ENCODE data around the gene ARHGEF10L.

Gene ARHGEF10L

GRCh38 chr1:17596186-17596585, 56.7 kb downstream of the ARHGEF10L start:
- no peak for DNase-seq

- no peak for DNase-seq
These were observed 57.4 kb downstream of the ARHGEF10L start for GRCh38 chr1:17596651-17597509.

DNA sequence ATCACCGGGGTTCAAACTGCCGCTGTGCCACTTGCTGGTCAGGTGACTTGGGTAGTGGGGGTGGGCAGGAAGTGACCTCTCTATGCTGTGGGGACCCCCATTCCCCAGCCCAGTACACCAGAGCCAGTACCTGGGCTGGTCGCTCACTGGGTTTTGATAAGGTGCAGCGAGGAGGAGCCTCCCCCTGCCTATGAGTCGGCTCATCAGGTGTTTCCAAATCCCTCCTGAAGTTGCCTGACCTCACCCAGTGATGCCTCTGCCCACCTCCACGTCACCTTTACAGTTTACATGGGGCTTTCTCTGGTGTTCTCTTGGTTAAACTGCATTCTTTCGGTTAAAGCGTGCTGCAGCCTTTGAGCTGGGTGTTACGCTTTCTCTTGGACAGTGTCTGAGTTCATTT, 58.2 kb downstream of the ARHGEF10L start:
- DNase-seq = no peak

DNA sequence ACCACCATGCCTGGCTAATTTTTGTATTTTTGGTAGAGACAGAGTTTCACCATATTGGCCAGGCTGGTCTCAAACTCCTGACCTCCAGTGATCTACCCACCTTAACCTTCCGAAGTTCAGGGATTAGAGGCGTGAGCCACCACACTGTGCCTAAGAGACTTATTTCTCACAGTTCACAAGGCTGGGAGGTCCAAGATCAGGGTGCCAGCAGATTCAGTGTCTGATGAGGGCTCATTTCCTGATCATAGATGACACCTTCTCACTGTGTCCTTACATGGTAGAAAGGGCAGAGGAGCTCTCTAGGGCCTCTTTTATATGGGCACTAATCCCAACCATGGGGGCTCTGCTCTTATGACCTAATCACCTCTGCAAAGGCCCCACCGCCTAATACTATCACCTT, 58.8 kb downstream of the ARHGEF10L start:
- DNase-seq = no peak

GRCh38 chr1:17599291-17599953, 59.9 kb downstream of the ARHGEF10L start:
- no peak for DNase-seq

- no peak for DNase-seq
These were observed 60.4 kb downstream of the ARHGEF10L start for GRCh38 chr1:17599954-17600300.

DNA sequence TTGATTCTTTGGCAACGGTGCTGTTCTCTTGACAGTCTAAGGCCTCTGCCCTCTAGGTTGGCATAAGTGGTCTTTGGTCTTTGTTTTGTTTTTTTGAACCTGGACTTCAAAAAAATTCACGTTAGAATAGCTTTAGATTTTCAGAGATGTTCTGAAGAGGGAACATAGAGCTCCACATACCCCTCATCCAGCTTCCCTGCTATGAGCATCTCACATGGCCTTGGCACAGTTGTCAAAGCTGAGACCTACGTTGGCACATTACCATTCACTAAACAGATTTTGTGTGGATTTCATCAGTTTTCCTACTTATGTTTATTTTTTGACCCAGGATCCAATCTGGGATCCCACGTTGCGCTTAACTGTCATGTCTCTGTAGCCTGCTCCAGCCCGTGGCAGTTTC, 60.8 kb downstream of the ARHGEF10L start:
- no peak for DNase-seq

DNA sequence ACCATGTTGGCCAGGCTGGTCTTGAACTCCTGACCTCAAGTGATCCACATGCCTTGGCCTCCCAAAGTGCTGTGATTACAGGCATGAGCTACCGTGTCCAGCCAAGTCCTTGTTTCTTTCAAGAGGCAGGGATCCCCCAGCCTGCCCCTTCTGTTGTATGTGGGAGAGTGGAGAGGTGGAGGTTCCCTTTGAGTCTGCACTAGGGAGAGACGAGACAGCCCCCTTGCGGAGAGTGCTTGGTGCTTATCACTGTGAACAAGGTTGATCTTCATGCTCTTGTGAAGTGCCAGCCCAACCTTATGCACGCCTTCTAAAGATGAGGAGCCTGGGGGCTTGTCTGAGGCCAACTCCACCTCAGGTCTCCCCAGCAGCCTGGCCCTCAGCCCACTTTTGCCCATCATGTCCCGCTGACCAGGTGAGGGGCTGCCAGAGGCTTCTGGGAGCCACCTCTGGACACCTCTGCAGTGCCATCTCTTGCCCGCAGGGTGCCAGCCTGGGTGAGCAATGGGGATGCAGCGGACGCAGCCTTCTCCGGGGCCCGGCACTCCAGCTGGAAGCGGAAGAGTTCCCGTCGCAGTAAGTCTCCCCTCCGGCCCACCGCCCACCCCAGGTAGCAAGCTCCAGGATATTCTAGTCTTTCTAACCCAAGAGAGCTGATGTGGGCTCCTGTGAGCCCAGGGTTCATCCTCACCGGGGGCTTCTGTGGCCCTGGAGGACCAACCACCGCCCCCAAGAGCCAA, 62.3 kb downstream of the ARHGEF10L start:
- no peak for DNase-seq

DNA sequence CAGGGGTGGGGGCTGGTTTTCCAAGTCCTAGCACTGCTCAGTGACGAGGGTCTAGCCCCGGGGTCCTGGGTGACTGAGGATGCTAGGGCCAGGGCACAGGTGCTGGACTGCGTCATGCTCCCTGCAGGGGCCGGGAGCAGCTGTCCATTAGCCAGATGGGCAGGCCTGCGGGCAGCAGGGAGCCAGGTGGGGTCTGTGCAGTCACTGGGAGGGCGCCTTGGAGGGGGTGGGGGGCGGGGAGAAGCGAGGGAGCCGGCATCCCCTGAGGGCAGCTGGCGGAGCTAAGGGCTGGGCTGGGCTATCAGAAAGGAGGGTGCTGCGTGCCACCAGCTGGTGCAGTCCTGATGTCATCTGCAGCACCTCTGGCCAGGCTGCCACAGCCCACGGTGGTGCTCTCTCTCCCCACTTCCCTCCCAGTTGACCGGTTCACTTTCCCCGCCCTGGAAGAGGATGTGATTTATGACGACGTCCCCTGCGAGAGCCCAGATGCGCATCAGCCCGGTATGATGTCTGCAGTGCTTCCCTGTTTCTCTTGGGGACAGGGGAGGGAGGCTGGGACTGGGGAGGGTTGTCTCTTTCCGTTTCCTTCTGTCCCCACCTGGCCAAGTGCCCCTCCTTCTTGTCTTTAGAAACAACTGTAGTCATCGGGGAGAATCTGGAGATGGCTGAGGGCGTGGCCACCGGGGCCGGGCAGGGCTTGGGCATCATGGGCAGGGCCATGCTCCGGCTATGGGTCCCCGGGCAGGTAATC, 63.8 kb downstream of the ARHGEF10L start:
- DNase-seq = no peak

DNA sequence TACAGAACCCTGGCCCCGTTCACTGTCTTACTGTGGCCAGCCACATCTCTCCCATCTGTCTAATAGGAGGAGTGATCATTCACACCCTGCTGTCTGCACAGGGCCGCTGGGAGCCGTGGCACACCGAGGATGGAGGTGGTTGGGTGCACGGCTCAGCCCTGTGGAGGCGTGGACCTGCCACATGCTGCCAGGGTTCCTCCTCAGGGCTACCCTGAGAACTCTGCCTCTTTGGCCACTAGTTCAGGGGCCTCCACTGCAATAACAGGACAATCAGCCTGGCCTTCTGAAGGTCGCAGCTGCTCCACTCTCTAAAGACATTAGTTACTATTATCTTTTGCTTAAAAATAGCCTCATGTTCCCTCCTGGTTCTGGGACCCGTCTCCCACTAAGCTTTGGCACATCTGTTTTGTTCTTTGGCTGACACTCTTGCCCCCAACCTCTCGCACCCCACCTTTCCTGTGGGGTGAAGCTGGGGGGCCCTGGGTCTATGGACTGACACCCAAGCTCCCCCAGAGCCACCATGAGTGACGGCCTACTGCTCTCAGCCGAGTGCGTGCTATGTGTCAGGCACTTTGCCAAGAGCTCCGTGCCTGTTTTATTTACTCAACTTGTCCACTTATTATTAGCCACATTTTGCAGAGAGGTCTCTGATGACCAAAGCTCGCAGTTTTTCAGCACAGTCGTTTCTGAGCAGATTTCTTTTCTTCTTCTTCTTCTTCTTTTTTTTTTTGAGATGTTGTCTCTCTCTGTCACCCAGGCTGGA, 66.3 kb downstream of the ARHGEF10L start:
- DNase-seq = no peak

DNA sequence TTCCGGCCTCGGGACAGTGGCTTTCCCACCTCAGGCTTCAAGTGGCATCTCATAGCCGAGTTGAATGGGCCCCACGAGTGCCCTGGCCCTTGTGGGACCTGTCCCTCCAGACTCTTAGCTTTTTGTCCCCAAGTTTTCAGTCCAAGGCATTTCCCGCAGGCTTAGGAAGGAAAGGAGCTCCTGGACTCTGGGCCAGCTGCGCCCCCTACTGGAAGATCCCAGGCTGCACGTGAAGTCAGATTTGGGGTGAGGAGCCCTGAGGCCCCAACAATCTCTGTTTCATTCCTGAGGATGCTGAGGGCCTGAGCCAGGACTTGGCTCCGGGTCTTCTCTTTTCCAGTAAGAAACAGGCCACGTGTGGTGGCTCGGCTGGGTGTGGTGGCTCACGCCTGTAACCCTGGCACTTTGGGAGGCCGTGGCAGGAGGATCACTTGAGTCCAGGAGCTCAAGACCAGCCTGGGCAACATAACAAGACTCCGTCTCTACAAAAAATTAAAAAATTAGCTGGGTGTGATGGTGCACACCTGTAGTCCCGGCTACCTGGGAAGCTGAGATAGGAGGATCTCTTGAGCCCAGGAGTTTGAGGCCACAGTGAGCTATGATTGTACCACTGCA, 67.4 kb downstream of the ARHGEF10L start:
- peak; percentile 22 for DNase-seq

DNA sequence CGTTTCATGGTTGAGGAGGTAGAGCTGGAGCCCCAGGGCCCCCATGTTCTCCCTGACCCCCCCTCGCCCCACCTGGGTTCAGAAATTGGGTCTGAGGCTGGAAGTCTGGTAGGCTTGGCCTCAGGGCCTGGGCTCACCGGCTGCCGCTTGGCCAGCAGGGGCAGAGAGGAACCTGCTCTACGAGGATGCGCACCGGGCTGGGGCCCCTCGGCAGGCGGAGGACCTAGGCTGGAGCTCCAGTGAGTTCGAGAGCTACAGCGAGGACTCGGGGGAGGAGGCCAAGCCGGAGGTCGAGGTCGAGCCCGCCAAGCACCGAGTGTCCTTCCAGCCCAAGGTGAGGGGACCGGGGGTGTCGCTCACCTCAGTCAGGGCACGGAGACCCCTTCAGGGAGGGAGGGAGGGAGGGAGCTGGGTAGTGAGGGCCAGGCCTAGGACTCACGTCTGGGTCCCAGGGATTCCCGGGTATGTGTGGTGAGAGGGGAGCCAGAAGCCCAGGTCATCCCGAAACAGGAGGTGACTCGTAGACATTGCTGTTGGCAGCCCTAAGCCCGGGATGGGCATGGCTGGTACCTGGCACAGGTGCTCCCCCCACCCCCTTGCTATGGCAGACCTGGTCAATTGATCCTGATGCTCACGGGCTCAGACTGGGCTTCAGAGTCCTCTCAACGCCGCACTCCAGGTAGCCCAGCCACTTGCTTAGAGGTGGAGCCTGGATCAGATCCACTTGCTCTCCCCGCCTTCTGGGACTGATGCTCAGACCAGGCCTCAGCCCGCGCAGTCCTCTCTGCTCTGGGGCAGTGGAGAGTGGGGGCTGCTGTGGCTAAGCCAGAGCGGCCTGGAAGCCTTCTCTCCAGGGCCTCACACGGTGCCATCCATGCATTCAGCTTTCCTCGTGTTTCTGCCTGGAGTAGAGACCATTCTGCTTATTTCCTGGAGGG, 68.4 kb downstream of the ARHGEF10L start:
- no peak for DNase-seq

DNA sequence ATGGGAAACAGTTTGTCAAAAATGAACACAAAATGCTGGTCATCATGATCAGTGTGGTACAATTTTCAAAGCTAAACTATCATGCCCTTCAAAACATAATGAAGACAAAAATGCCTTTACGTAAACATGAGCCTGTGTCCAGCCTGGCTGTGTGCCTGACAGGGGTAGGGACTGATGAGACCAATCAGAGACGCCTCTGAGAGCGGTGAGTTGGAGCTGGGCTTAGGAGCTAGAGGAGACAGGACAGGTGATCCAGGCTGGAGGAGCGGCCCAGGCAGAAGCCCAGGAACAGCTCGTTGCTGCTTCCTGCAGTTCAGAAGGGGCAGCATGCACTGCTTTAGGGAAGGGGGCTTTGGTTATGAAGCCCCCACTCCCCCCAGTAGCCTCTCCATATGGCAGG, 70.0 kb downstream of the ARHGEF10L start:
- DNase-seq = no peak

DNA sequence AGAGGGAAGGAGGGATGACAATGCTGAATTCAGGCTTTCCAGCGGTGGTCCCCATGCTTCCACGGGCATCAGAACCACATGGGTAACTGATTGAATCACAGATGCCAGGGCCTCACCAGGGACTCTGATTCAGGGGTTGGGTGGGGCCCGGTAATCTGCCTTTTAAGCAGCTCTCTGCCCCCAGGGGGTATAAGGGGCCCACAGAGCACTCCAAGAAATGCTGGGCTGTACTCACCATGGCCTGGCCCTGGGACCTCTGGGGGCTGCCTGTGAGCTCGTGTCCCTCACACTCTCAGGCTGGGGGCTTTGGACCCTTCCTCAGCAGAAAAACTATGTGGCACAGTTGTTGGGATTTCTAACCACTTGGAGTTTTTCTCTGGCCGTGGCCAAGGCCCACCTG, 70.6 kb downstream of the ARHGEF10L start:
- DNase-seq = no peak

GRCh38 chr1:17610713-17611112, 71.2 kb downstream of the ARHGEF10L start:
- DNase-seq = no peak

GRCh38 chr1:17611991-17612390, 72.5 kb downstream of the ARHGEF10L start:
- no peak for DNase-seq

- DNase-seq = no peak
These were observed 73.3 kb downstream of the ARHGEF10L start for GRCh38 chr1:17612831-17613230.

DNA sequence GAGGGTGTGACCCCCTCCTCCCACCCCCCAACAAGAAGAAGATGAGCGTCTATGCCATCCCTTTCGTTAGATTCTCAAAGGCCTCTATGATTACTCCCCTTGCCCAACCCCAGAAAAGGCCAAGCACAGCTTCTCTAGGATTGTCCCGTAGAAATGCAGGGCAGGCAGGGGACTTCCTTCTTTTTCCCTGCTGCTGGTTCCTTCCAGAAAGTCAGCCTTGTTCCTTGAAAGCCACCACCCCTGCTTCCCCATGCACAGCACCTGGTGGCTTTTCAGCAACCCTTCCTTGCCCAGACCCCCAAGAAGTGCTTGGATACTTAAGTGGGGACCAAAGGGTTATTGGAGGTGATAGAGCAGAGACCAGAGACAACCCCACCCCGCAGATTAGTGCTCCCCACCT, 75.1 kb downstream of the ARHGEF10L start:
- DNase-seq = no peak

- no peak for DNase-seq
These were observed 75.7 kb downstream of the ARHGEF10L start for GRCh38 chr1:17615157-17615556.

DNA sequence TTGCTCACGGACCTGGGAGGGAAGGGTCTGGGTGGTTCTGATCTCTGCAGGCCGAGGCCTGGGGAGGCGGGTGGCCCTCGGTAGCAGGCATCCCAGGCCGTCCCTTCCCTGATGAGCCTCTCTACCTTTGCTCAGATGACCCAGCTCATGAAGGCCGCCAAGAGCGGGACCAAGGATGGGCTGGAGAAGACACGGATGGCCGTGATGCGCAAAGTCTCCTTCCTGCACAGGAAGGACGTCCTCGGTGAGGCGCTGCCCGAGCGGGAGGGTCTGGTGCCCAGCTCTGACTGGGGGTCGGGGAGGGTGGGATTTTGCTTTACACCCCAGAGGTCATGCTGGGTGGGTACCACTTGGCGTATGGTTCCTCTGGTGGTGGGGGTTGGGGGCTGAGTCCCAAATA, 76.5 kb downstream of the ARHGEF10L start:
- no peak for DNase-seq
